Left lobe of liver (tissue), 2 donors: Measurements from ENCODE around the gene SLC16A10. TPM values are rescaled to one million over a fixed set of nuclear protein-coding genes. Genes with fewer than 3 reads are reported as not detected.
"Not testable (repeated sequence)": the region's sequence is repeated elsewhere in the genome, so short reads cannot be mapped to it uniquely, and the experiment has no call there.

Experiments
- ATAC-seq: fragments of 200-7000 bp; cut with Tn5 transposase; one replicate; pipeline ENCODE4 v1.9.1; 2020; ENCODE audit warnings: mild to moderate bottlenecking, moderate library complexity
- DNase-seq: peaks from one replicate; pipeline ENCODE4 v3.0.0-alpha.2; 2020; ENCODE audit warnings: low spot score
- total RNA-seq: library from RNA; stranded (reverse); gene quantifications from one replicate; pipeline ENCODE4 v1.2.1, GENCODE V29; 2021
- donor health status: DM: no; HTN: no; CAD: no; lungs with moderate emphysema.
- donor health status: DM: no; HTN: yes; CAD: no.

Gene SLC16A10
- total RNA-seq, 1 donor from 2014 or later, result 14.9 TPM

- DNase-seq (no peak), ATAC-seq (no peak)
Observed at GRCh38 chr6:111183702-111184517, 96.6 kb downstream of the SLC16A10 start.

DNA sequence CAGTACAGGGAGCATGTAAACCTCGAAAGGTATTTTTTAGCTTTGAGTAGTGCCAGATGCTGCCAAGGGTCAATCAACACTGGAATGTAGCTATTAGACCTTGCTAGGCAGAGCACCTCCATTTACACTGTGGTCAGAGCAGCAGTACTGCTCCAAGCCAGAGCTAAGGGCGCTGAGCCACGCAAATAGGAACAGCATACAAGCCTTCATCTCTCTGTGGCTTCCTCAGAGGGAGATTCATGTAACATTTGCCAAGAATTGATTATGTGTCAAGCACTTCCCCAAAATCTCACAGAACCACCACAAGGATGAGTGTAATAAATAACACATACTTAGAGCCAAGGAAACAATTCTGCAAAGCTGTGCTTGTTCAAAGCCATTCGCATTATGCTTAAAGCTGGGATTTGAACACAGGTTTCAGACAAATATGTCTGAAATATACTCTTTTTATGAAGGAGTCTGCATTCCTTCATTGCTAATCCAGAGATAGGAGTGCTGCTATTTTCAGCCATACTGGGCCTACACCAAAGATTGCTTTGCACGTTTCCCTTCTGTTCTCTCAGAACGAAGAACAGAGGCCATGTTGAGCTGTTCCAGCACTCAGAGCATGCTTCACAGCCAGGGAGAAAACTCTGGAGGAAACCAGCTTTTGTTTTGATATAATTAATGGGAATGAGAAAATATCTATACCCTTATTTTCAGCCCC lies 97.7 kb downstream of the SLC16A10 start:
- ATAC-seq, result peak; percentile 49

GRCh38 chr6:111185954-111186353 lies 98.7 kb downstream of the SLC16A10 start:
- DNase-seq (no peak), ATAC-seq (no peak)

More for the DNA sequence above, 97.7 kb downstream of the SLC16A10 start:
- no peak for DNase-seq

- ATAC-seq, result peak; percentile 76
- no peak for DNase-seq
Observed at GRCh38 chr6:111187874-111188273, 100.6 kb downstream of the SLC16A10 start.

DNA sequence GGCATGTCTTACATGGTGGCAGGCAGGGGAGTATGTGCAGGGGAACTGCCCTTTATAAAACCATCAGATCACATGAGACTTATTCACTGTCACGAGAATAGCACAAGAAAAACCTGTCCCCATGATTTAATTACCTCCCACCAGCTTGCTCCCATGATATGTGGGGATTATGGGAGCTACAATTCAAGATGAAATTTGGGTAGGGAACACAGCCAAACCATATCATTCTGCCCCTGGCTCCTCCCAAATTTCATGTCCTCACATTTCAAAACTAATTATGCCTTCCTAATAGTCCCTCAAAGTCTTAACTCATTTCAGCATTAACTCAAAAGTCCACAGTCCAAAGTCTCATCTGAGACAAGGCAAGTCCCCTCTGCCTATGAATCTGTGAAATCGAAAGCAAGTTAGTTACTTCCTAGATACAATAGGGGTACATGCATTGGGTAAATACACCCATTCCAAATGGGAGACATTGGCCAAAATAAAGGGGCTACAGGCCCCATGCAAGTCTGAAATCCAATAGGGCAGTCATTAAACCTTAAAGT lies 102.4 kb downstream of the SLC16A10 start:
- peak; percentile 40 for ATAC-seq

GRCh38 chr6:111190637-111191036 lies 103.3 kb downstream of the SLC16A10 start:
- no peak for DNase-seq
- no peak for ATAC-seq

More for the DNA sequence above, 102.4 kb downstream of the SLC16A10 start:
- not testable (repeated sequence) for DNase-seq

DNA sequence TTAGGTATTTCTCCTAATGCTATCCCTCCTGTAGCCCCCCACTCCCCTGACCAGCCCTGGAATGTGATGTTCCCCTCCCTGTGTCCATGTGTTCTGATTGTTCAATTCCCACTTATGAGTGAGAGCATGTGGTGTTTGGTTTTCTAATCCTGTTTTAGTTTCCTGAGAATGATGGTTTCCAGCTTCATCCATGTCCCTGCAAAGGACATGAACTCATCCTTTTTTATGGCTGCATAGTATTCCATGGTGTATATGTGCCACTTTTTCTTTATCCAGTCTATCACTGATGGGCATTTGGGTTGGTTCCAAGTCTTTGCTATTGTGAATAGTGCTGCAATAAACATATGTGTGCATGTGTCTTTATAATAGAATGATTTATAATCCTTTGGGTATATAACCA lies 103.8 kb downstream of the SLC16A10 start:
- DNase-seq, ATAC-seq: not testable (repeated sequence)

DNA sequence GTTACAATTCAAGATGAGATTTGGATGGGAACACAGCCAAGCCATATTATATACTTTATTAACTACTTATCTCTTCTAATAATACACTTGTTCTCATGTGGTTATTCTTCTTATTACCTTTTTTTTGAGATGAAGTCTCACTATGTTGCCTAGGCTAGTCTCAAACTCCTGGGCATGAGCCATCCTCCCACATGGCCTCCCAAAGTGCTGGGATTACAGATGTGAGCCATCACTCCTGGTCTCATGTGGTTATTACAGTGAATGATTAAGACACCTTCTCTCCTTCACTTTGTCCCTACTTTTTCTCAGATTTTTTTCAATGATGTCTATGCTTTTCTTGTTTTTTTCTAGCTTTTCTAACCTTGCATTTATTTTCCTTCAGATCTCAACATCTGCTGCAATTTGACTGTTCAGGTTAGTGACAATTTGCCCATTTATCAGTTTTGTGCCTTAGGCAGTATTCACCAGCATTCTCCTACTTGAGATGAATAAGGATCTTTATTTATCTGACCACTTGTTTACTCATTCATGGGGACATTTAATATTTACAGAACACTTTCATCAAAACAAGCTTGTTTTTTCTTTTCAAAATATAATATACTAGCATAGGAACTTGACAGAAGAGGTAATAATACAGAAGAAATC lies 105.7 kb downstream of the SLC16A10 start:
- DNase-seq, result no peak
- no peak for ATAC-seq

DNA sequence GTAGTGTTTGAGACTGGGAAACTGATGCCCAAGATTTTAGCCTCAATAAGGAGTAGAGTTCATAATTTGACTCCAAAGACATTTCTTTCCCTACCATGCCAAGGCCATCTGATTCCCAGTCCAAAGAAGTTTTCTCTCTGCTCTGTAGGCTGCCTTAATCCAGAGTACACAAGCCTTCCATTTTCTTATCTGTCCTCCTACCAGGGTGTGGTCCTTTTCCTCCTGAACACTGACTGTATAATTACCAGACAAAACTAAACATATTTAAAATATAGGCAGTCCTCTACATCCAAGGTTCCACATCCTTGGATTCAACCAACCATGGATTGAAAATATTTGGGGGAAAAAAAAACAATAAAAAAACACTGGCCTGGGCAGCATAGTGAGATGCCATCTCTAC lies 108.4 kb downstream of the SLC16A10 start:
- no peak for DNase-seq

DNA sequence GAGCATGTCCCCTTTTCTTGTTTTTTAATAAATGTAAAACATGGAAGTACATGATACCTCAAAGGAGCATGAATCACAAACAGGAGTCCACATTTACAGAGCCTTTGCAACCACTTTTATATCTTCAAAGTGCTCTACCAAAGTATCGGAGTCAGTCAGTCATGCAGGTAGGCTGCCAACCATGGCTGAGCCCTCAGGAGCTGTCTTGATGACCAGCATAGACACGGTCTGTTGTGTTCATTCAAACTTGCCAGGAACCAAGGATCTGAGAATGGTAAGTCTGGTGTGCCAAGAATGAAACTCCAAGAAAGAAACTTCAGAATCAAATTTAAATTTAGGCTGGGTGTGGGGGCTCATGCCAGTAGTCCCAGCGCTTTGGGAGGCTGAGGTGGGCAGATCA lies 111.5 kb downstream of the SLC16A10 start:
- DNase-seq, result no peak
- no peak for ATAC-seq

More for the DNA sequence above, 108.4 kb downstream of the SLC16A10 start:
- ATAC-seq, result no peak

DNA sequence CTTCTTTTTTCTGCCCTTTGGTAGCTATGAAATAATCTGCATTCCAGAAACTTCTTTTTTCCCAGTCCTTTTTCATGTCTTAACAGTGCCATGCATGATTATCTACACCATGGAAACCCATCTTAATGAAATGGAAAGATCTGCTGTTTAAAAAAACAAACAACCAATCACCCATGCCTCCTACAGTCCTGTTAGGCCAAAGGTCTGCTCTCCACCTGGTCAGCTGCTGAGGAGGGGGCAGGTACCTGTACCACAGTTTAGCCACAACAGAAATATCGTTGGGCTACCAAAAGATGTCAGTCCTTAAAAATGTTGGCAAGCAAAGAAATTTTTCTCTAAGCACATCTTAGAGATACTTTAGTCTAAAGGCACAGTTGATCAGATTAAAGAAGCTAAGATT lies 112.6 kb downstream of the SLC16A10 start:
- peak; percentile 80 for ATAC-seq
- no peak for DNase-seq

GRCh38 chr6:111200350-111201243 lies 113.3 kb downstream of the SLC16A10 start:
- no peak for DNase-seq
- peak; percentile 83 for ATAC-seq

- ATAC-seq (no peak), DNase-seq (no peak)
Observed at GRCh38 chr6:111201244-111201554, 113.9 kb downstream of the SLC16A10 start.

- no peak for ATAC-seq
Observed at GRCh38 chr6:111201764-111202163, 114.5 kb downstream of the SLC16A10 start.

GRCh38 chr6:111203539-111203938 lies 116.2 kb downstream of the SLC16A10 start:
- not testable (repeated sequence) for ATAC-seq, DNase-seq

More at GRCh38 chr6:111201764-111202163, 114.5 kb downstream of the SLC16A10 start:
- DNase-seq, result no peak

GRCh38 chr6:111204305-111204704 lies 117.0 kb downstream of the SLC16A10 start:
- no peak for DNase-seq
- ATAC-seq, result no peak

DNA sequence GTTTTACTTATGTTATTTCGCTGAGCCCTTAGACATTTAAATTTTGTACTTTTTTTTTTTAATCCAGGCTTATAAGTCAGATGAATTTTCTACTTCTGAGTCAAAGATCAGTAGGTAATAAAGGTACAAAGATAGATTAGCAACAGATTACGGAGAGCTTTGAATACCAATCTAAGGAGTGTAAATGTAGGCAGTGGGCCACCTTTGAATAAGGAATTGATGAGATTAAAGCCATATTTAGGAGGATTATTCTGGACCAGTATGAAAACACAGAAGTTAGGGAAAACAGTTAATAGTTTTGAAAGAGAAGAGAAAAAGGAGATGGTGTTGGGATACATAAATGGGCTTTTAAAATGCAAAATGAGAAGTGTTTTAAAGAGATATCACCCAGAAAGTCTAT lies 117.6 kb downstream of the SLC16A10 start:
- DNase-seq, result no peak
- no peak for ATAC-seq

GRCh38 chr6:111205502-111205901 lies 118.2 kb downstream of the SLC16A10 start:
- no peak for DNase-seq
- no peak for ATAC-seq

- ATAC-seq, result no peak
- no peak for DNase-seq
Observed at GRCh38 chr6:111207141-111207858, 120.0 kb downstream of the SLC16A10 start.

DNA sequence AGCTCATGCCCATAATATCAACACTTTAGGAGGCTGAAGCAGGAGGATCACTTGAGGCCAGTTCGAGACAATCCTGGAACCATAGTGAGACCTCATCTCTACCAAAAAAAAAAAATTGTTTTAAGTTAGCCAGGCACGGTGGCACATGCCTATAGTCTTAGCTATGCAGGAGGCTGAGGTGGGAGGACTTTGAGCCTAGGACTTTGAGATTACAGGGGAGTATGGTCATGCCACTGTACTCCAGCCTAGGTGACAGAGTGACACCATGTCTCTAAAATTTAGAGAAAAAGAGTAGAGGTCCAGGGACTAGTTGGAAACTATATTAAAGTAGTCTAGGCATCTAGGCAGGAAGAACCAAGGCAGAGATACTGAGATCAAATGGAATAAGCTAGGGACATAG lies 121.6 kb downstream of the SLC16A10 start:
- peak; percentile 42 for ATAC-seq
- DNase-seq, result no peak
